HG02588 (cell line): ENCODE measurements around the gene ZNF19.
"Not testable (repeated sequence)": the region's sequence is repeated elsewhere in the genome, so short reads cannot be mapped to it uniquely, and the experiment has no call there.

Source experiments
- ATAC-seq: cut with Tn5 transposase; IDR thresholded peaks from one replicate; pipeline ENCODE4 v1.9.1; 2021; ENCODE audit warnings: mild to moderate bottlenecking, moderate library complexity; ENCODE audit not compliant: unreplicated experiment

ZNF19 gene

GRCh38 chr16:71489122-71489521 lies at the start of gene ZNF19:
ZNF19 (minus strand) TSS chr16:71489324; CDS start chr16:71482114, 7,210 bp downstream.
- no peak for ATAC-seq

- ATAC-seq: no peak
These were observed 48.5 kb upstream of the ZNF19 start for GRCh38 chr16:71537643-71538042.

GRCh38 chr16:71536752-71537499 lies 47.8 kb upstream of the ZNF19 start:
- no peak for ATAC-seq

GRCh38 chr16:71532366-71532765 lies 43.2 kb upstream of the ZNF19 start:
- ATAC-seq: no peak

- no peak for ATAC-seq
These were observed 39.7 kb upstream of the ZNF19 start for GRCh38 chr16:71528863-71529262.

GRCh38 chr16:71528257-71528656 lies 39.1 kb upstream of the ZNF19 start:
- no peak for ATAC-seq

- ATAC-seq: peak; percentile 54
These were observed 37.0 kb upstream of the ZNF19 start, which contains the start of gene CHST4 for GRCh38 chr16:71526111-71526631. CHST4 (plus strand) TSS chr16:71526426; CDS start chr16:71536678, 10,252 bp downstream.

- ATAC-seq: no peak
These were observed 35.7 kb upstream of the ZNF19 start for GRCh38 chr16:71524566-71525553.

GRCh38 chr16:71520550-71520949 lies 31.4 kb upstream of the ZNF19 start:
- no peak for ATAC-seq

GRCh38 chr16:71515026-71515425 lies 25.9 kb upstream of the ZNF19 start:
- ATAC-seq: no peak

- ATAC-seq: no peak
These were observed 25.4 kb upstream of the ZNF19 start for GRCh38 chr16:71514476-71514875.

GRCh38 chr16:71513302-71513701 lies 24.2 kb upstream of the ZNF19 start:
- ATAC-seq: no peak

GRCh38 chr16:71507061-71507460 lies 17.9 kb upstream of the ZNF19 start:
- no peak for ATAC-seq

GRCh38 chr16:71504901-71505300 lies 15.8 kb upstream of the ZNF19 start:
- ATAC-seq: no peak

GRCh38 chr16:71504051-71504450 lies 14.9 kb upstream of the ZNF19 start:
- not testable (repeated sequence) for ATAC-seq

- ATAC-seq: no peak
These were observed 12.4 kb upstream of the ZNF19 start for GRCh38 chr16:71501547-71501946.

GRCh38 chr16:71500964-71501363 lies 11.8 kb upstream of the ZNF19 start:
- no peak for ATAC-seq

- ATAC-seq: no peak
These were observed 10.7 kb upstream of the ZNF19 start for GRCh38 chr16:71499775-71500364.

GRCh38 chr16:71498031-71498430 lies 8.9 kb upstream of the ZNF19 start:
- no peak for ATAC-seq

- no peak for ATAC-seq
These were observed 4.1 kb upstream of the ZNF19 start for GRCh38 chr16:71493213-71493612.

- ATAC-seq: no peak
These were observed 3.7 kb upstream of the ZNF19 start for GRCh38 chr16:71492786-71493185.
